NCI-H2081 (cell line): Measurements from ENCODE around the gene GULP1.

Experiments used
- DNase-seq, 2 experiments: peaks; one replicate each; lab custom pipeline; 2025; lab: John Stamatoyannopoulos, UW

Gene GULP1

GRCh38 chr2:188367164-188367563, 75.5 kb downstream of the GULP1 start:
- DNase-seq, result peak; percentile 81 to 97

GRCh38 chr2:188369365-188369764, 77.7 kb downstream of the GULP1 start:
- DNase-seq, result peak; percentile 47 to 78

GRCh38 chr2:188378371-188378950, 86.8 kb downstream of the GULP1 start:
- DNase-seq, result peak; percentile 84 to 92

- no peak for DNase-seq
Measured at GRCh38 chr2:188379748-188380147, 88.1 kb downstream of the GULP1 start.

- DNase-seq, result peak; percentile 22 to 86
Measured at GRCh38 chr2:188380280-188380679, 88.6 kb downstream of the GULP1 start.

- DNase-seq, result peak in 1 of 2 experiments; percentile 19
Measured at GRCh38 chr2:188381614-188382013, 89.9 kb downstream of the GULP1 start.

GRCh38 chr2:188382107-188382506, 90.4 kb downstream of the GULP1 start:
- DNase-seq, result peak in 1 of 2 experiments; percentile 14

- no peak for DNase-seq
Measured at GRCh38 chr2:188383158-188383557, 91.5 kb downstream of the GULP1 start.

- DNase-seq, result no peak
Measured at GRCh38 chr2:188385857-188386256, 94.2 kb downstream of the GULP1 start.

GRCh38 chr2:188388831-188389230, 97.2 kb downstream of the GULP1 start:
- DNase-seq, result no peak

- no peak for DNase-seq
Measured at GRCh38 chr2:188391354-188391753, 99.7 kb downstream of the GULP1 start.

GRCh38 chr2:188394931-188395472, 103.3 kb downstream of the GULP1 start:
- no peak for DNase-seq

- DNase-seq, result peak in 1 of 2 experiments; percentile 7
Measured at GRCh38 chr2:188395903-188396689, 104.4 kb downstream of the GULP1 start.

GRCh38 chr2:188399159-188399558, 107.5 kb downstream of the GULP1 start:
- DNase-seq, result peak in 1 of 2 experiments; percentile 32

GRCh38 chr2:188403676-188404075, 112.0 kb downstream of the GULP1 start:
- no peak for DNase-seq

- no peak for DNase-seq
Measured at GRCh38 chr2:188404341-188405004, 112.8 kb downstream of the GULP1 start.

- DNase-seq, result no peak
Measured at GRCh38 chr2:188406414-188406813, 114.7 kb downstream of the GULP1 start.

- no peak for DNase-seq
Measured at GRCh38 chr2:188410504-188411235, 119.0 kb downstream of the GULP1 start.

- DNase-seq, result no peak
Measured at GRCh38 chr2:188412190-188412589, 120.5 kb downstream of the GULP1 start.

GRCh38 chr2:188414411-188414810, 122.7 kb downstream of the GULP1 start:
- DNase-seq, result no peak

- DNase-seq, result no peak
Measured at GRCh38 chr2:188414869-188415753, 123.4 kb downstream of the GULP1 start.
